Ishikawa (cell line): ENCODE results near the gene LNPEP.

ENCODE experiments used
- CEBPB ChIP-seq: IDR thresholded peaks from 2 replicates; pipeline ENCODE4 v1.6.1; 2012
- MAX ChIP-seq: IDR thresholded peaks from 2 replicates; pipeline ENCODE4 v1.6.1; 2012
- TCF12 ChIP-seq: IDR thresholded peaks from 2 replicates; pipeline ENCODE4 v1.6.1; 2012; ENCODE audit warnings: low read depth

- no peak for TF ChIP-seq MAX
- TF ChIP-seq TCF12, result no peak
- no peak for TF ChIP-seq CEBPB
Measured at GRCh38 chr5:97011567-97011966, 75.7 kb downstream of the LNPEP start.
